Heart right ventricle (tissue), 16 donors: ENCODE data around the gene BCO2. TPM values are rescaled to one million over a fixed set of nuclear protein-coding genes. Genes with fewer than 3 reads are reported as not detected.

Experiments used
- ATAC-seq, 8 donors: fragments of 200-7000 bp; cut with Tn5 transposase; one replicate each; pipeline ENCODE4 v1.9.1; 2020; ENCODE audit warnings: mild to moderate bottlenecking in 8 of 8, moderate library complexity in 8 of 8, moderate number of reproducible peaks in 1 of 8
- DNase-seq, 2 donors: peaks; one replicate each; pipeline ENCODE4 v3.0.0-alpha.2; 2020
- H3K27ac ChIP-seq, 10 donors: fragments of 200-600 bp; sonication (generic) in 2 of 10; one replicate each; pipeline versions ENCODE4 v1.5.0 to v1.8.0; 2020 to 2022; ENCODE audit warnings: mild to moderate bottlenecking in 3 of 10
- H3K27me3 ChIP-seq, 7 donors: fragments of 200-600 bp; one replicate each; pipeline ENCODE4 v1.8.0; 2021 to 2022; ENCODE audit warnings: mild to moderate bottlenecking in 2 of 7
- H3K36me3 ChIP-seq, 9 donors: fragments of 200-600 bp; sonication (generic) in 1 of 9; one replicate each; pipeline versions ENCODE4 v1.5.0 to v1.8.0; 2020 to 2022; ENCODE audit warnings: mild to moderate bottlenecking in 2 of 9
- H3K4me1 ChIP-seq, 9 donors: fragments of 200-600 bp; sonication (generic) in 1 of 9; one replicate each; pipeline versions ENCODE4 v1.5.0 to v1.8.0; 2020 to 2022; ENCODE audit warnings: mild to moderate bottlenecking in 4 of 9
- H3K4me3 ChIP-seq, 10 donors: fragments of 200-600 bp; sonication (generic) in 2 of 10; one replicate each; pipeline versions ENCODE4 v1.5.0 to v1.8.0; 2020 to 2022; ENCODE audit warnings: mild to moderate bottlenecking in 7 of 10, moderate library complexity in 2 of 10
- H3K9me3 ChIP-seq, 11 donors: fragments of 200-600 bp in 10 of 11; sonication (generic) in 2 of 11; one replicate each; pipeline versions ENCODE4 v1.5.0 to v1.8.0; 2013 to 2022; ENCODE audit warnings: mild to moderate bottlenecking in 2 of 11, control low read depth in 1 of 11, moderate library complexity in 1 of 11
- CTCF ChIP-seq, 9 donors: fragments of 200-600 bp; sonication (generic) in 2 of 9; IDR thresholded peaks; one replicate each; pipeline versions ENCODE4 v1.5.0 to v1.8.0; 2021 to 2022; ENCODE audit warnings: antibody characterized with exemption in 9 of 9, mild to moderate bottlenecking in 5 of 9, moderate library complexity in 1 of 9
- WGBS, 2 donors: extraction: QIAGEN DNeasy Blood & Tissue Kit; methylation state at CpG; one replicate each; pipeline ENCODE4 v1.1.7; 2013; ENCODE audit warnings: inconsistent platforms in 1 of 2; 5-methylcytosine and 5-hydroxymethylcytosine counted together
- intact Hi-C, 10 donors: fragments of 100-400 bp; cut with DNase I; formaldehyde crosslinking; loops; one replicate each; pipeline versions ENCODE4 v1.11.1 to v1.14.2; 2022
- polyA plus RNA-seq, 2 donors: library from polyadenylated mRNA; stranded (reverse); fragments of 200-250 nt; gene quantifications; one replicate each; pipeline ENCODE4 v1.2.3, GENCODE V29; 2013
- total RNA-seq, 10 donors: library from RNA; stranded (reverse); fragmentation: NEBNext Ultra II Directional in 3 of 10; extraction: Animal tissue kit (Norgen Biotek cat#: 25700) in 3 of 10; gene quantifications; one replicate each; pipeline versions ENCODE4 v1.2.1 to v1.2.4, GENCODE V29; 2021 to 2023
- donor health status: Arrhythmogenic right ventricular cardiomyopathy.
- donor health status: ischemic (EF 13 %, LVEDD 7.1; RV severe dilation, severe dysfunction).
- donor health status: healthy with polysubstance abuse.
- donor health status: DM: no; HTN: yes; CAD: no.
- donor health status: DM: no; HTN: no; CAD: no.
- donor health status: ischemic (EF 25% LVEDD 6.9; RV normal size, moderate dysfunction).
- donor health status: ischemic (EF 25% LVEDD 5.7; RV mildly dilated, moderate dysfunction).
- donor health status: healthy.
- donor health status: DM: yes; HTN: yes; CAD: no.
- donor health status: Ischemic cardiomyopathy.
- donor health status: ischemic (EF 35%, LVEDD 5.7; RV mildly dilated, moderate dysfunction).
- donor health status: nonischemic (EF 11% LVEDD 7.7; RV severe dilation, severe dysfunction).
- donor health status: DM: yes; HTN: yes; CAD: no.
- donor health status: PGD.
- donor health status: ischemic (EF 29% LVEDD 5.4; RV normal size, mild dysfunction).
- donor health status: nonischemic (EF 23%, LVEDD 6.1; RV moderate dilation, normal function).

Gene BCO2
- total and polyA plus RNA-seq, 12 donors, result 39.3 to 137 (median 86.5) TPM

GRCh38 chr11:112176077-112176476 lies 765 bp downstream of the BCO2 start:
- no peak for TF ChIP-seq CTCF (IDR thresholded peaks at IDR 0.05)
- H3K9me3 ChIP-seq, result no peaks in the 10 kb centered on the region
- H3K27ac ChIP-seq, result peak overlapping the region; percentile 14 to 84 (median 77)
- peak overlapping the region; percentile 23 to 60 (median 46) for H3K4me3 ChIP-seq
- peak in 3 of 8 donors; percentile 29 to 62 (median 37) for ATAC-seq
- H3K36me3 ChIP-seq, result no peaks in the 10 kb centered on the region
- no peaks in the 10 kb centered on the region for H3K27me3 ChIP-seq
- WGBS, 2 donors, result 46 to 68% methylated on average over 1 of the region's 1 CpG
- intact Hi-C loops, result loop anchor here in 3 of 10 donors (5.0 to 10.0 kb wide), 3 partner anchors 59 to 64 kb away; no protein-coding TSS in a partner anchor
- peaks cover 0 to 33% (median 9%) of the 10 kb centered on the region in 9 donors for H3K4me1 ChIP-seq
- DNase-seq, result no peak

DNA sequence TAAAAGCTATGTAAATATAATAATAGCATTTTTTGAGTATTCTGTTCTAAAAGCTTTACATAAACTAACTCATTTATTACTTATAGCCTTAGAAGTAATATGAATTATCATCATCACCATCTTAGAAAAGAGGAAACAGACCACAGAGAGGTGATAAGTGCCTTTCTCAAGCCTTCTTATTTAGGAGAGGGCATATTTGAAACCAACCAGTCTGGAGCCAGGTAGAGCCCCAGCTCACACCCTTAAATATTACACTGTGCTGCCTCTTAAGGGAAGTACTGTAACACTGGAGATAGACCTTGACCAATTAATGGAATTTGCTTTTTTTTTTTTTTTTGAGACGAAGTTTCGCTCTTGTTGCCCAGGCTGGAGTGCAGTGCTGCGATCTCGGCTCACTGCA lies 2.3 kb downstream of the BCO2 start:
- Histone ChIP-seq H3K36me3 (no peaks in the 10 kb centered on the region), H3K4me1 (peaks cover 0 to 33% (median 9%) of the 10 kb centered on the region in 9 donors), H3K27ac (peak overlapping the region in 7 of 10 donors; percentile 10 to 84 (median 52)), H3K27me3 (no peaks in the 10 kb centered on the region), H3K4me3 (peak overlapping the region; percentile 6 to 60 (median 46)), H3K9me3 (no peaks in the 10 kb centered on the region)
- intact Hi-C loops, result loop anchor here in 3 of 10 donors (5.0 to 10.0 kb wide), 3 partner anchors 60 to 65 kb away; no protein-coding TSS in a partner anchor
- TF ChIP-seq CTCF (IDR thresholded peaks at IDR 0.05), result no peak
- ATAC-seq (peak in 1 of 8 donors; percentile 20), DNase-seq (no peak)
- WGBS, 2 donors, result 60 to 71% methylated on average over 4 of the region's 4 CpGs

DNA sequence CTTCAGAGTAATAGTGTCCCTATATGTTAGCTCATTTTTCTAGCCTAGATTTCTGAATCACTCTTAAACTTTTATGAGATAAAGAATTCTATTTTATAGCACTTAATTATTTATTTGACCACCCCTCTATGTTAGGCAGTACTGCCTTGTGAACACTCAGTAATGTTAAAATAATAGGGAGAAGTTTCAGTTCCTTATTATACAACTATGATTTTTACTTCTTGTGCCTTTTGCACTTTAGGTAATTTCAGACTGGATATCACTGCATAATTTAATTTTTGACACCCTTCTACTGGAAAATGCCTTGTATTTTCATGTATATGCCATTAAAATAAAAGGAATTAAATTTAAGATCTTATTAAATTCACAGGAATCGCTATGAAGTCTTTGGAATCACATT lies 3.1 kb downstream of the BCO2 start:
- Histone ChIP-seq H3K9me3 (no peaks in the 10 kb centered on the region), H3K36me3 (no peaks in the 10 kb centered on the region), H3K27ac (peak overlapping the region in 5 of 10 donors; percentile 4 to 78 (median 9)), H3K27me3 (no peaks in the 10 kb centered on the region), H3K4me1 (peaks cover 0 to 26% (median 8%) of the 10 kb centered on the region in 9 donors), H3K4me3 (peak overlapping the region in 8 of 10 donors; percentile 0 to 60 (median 49))
- ATAC-seq (no peak), DNase-seq (no peak)
- no peak for TF ChIP-seq CTCF (IDR thresholded peaks at IDR 0.05)
- 93% methylated on average over 1 of the region's 1 CpG for WGBS, 2 donors
- intact Hi-C loops, result loop anchor here in 3 of 10 donors (5.0 to 10.0 kb wide), 3 partner anchors 61 to 66 kb away; no protein-coding TSS in a partner anchor

GRCh38 chr11:112178936-112179335 lies 3.6 kb downstream of the BCO2 start:
- 60 to 66% methylated on average over 3 of the region's 3 CpGs for WGBS, 2 donors

More at GRCh38 chr11:112178936-112179335, 3.6 kb downstream of the BCO2 start:
- no peaks in the 10 kb centered on the region for H3K36me3 ChIP-seq
- no peak for DNase-seq
- H3K27ac ChIP-seq, result peak overlapping the region in 6 of 10 donors; percentile 4 to 78 (median 22)
- intact Hi-C loops, result loop anchor here in 3 of 10 donors (5.0 to 10.0 kb wide), 3 partner anchors 62 to 67 kb away; no protein-coding TSS in a partner anchor
- no peaks in the 10 kb centered on the region for H3K9me3 ChIP-seq
- no peak for TF ChIP-seq CTCF (IDR thresholded peaks at IDR 0.05)
- H3K4me1 ChIP-seq, result peaks cover 0 to 26% (median 8%) of the 10 kb centered on the region in 9 donors
- H3K4me3 ChIP-seq, result peak overlapping the region in 3 of 10 donors; percentile 4 to 56 (median 53)
- H3K27me3 ChIP-seq, result no peaks in the 10 kb centered on the region
- ATAC-seq, result no peak
